GM21423 (cell line): ENCODE measurements around the gene TRPM7.
"Not testable (repeated sequence)": the region's sequence is repeated elsewhere in the genome, so short reads cannot be mapped to it uniquely, and the experiment has no call there.

Source experiments
- ATAC-seq: cut with Tn5 transposase; IDR thresholded peaks from one replicate; pipeline ENCODE4 v1.9.1; 2021; ENCODE audit warnings: mild to moderate bottlenecking, moderate library complexity; ENCODE audit not compliant: unreplicated experiment

TRPM7 gene

GRCh38 chr15:50665938-50666337 lies 20.7 kb downstream of the TRPM7 start:
- no peak for ATAC-seq

GRCh38 chr15:50655555-50655954 lies 31.0 kb downstream of the TRPM7 start:
- no peak for ATAC-seq

- no peak for ATAC-seq
These were observed 33.3 kb downstream of the TRPM7 start for GRCh38 chr15:50653156-50653743.

- no peak for ATAC-seq
These were observed 33.9 kb downstream of the TRPM7 start for GRCh38 chr15:50652671-50653070.

- ATAC-seq: no peak
These were observed 45.3 kb downstream of the TRPM7 start for GRCh38 chr15:50641318-50641717.

GRCh38 chr15:50636146-50636545 lies 50.5 kb downstream of the TRPM7 start:
- ATAC-seq: no peak

- no peak for ATAC-seq
These were observed 52.9 kb downstream of the TRPM7 start for GRCh38 chr15:50633653-50634052.

- ATAC-seq: no peak
These were observed 58.2 kb downstream of the TRPM7 start for GRCh38 chr15:50628421-50628820.

- no peak for ATAC-seq
These were observed 59.1 kb downstream of the TRPM7 start for GRCh38 chr15:50627351-50628055.

- no peak for ATAC-seq
These were observed 61.9 kb downstream of the TRPM7 start for GRCh38 chr15:50624616-50625168.

GRCh38 chr15:50622361-50622943 lies 64.1 kb downstream of the TRPM7 start:
- ATAC-seq: not testable (repeated sequence)

- not testable (repeated sequence) for ATAC-seq
These were observed 69.6 kb downstream of the TRPM7 start for GRCh38 chr15:50616960-50617359.

- not testable (repeated sequence) for ATAC-seq
These were observed 70.0 kb downstream of the TRPM7 start for GRCh38 chr15:50616554-50616953.

GRCh38 chr15:50613600-50613999 lies 73.0 kb downstream of the TRPM7 start:
- no peak for ATAC-seq

- ATAC-seq: no peak
These were observed 79.5 kb downstream of the TRPM7 start for GRCh38 chr15:50607129-50607528.

GRCh38 chr15:50605462-50605861 lies 81.1 kb downstream of the TRPM7 start:
- no peak for ATAC-seq

- not testable (repeated sequence) for ATAC-seq
These were observed 84.6 kb downstream of the TRPM7 start for GRCh38 chr15:50602028-50602427.

- no peak for ATAC-seq
These were observed 92.3 kb downstream of the TRPM7 start for GRCh38 chr15:50594311-50594710.

GRCh38 chr15:50593761-50594160 lies 92.8 kb downstream of the TRPM7 start:
- no peak for ATAC-seq

- ATAC-seq: no peak
These were observed 96.3 kb downstream of the TRPM7 start for GRCh38 chr15:50590288-50590687.

- ATAC-seq: no peak
These were observed 109.1 kb downstream of the TRPM7 start for GRCh38 chr15:50577492-50577891.

GRCh38 chr15:50576166-50576565 lies 110.4 kb downstream of the TRPM7 start:
- ATAC-seq: no peak
